Psoas muscle (tissue), 8 donors: Measurements from ENCODE around the gene C14orf180. TPM values are rescaled to one million over a fixed set of nuclear protein-coding genes. Genes with fewer than 3 reads are reported as not detected.

Source experiments
- ATAC-seq, 4 donors: fragments of 200-7000 bp; cut with Tn5 transposase; one replicate each; pipeline ENCODE4 v1.9.1; 2020; ENCODE audit warnings: moderate library complexity in 3 of 4, mild to moderate bottlenecking in 2 of 4
- DNase-seq, 2 donors: peaks; one replicate each; pipeline ENCODE4 v3.0.0-alpha.2; 2020
- H3K27ac ChIP-seq: fragments of 200-600 bp; one replicate; pipeline ENCODE4 v1.8.0; 2022
- H3K27me3 ChIP-seq, 3 donors: fragments of 200-600 bp in 1 of 3; one replicate each; pipeline versions ENCODE4 v1.6.1 to v1.8.0; 2013 to 2022; ENCODE audit warnings: low read length in 2 of 3, mild to moderate bottlenecking in 2 of 3, moderate library complexity in 1 of 3; ENCODE audit not compliant: insufficient read depth in 3 of 3
- H3K36me3 ChIP-seq, 2 donors: fragments of 200-600 bp in 1 of 2; one replicate each; pipeline versions ENCODE4 v1.6.1 to v1.8.0; 2013 to 2022; ENCODE audit warnings: low read depth in 1 of 2, mild to moderate bottlenecking in 1 of 2, moderate library complexity in 1 of 2; ENCODE audit not compliant: insufficient read depth in 1 of 2
- H3K4me1 ChIP-seq: fragments of 200-600 bp; one replicate; pipeline ENCODE4 v1.8.0; 2022
- H3K4me3 ChIP-seq: fragments of 200-600 bp; one replicate; pipeline ENCODE4 v1.8.0; 2022; ENCODE audit warnings: mild to moderate bottlenecking
- H3K9me3 ChIP-seq: fragments of 200-600 bp; one replicate; pipeline ENCODE4 v1.8.0; 2022
- CTCF ChIP-seq: fragments of 200-600 bp; IDR thresholded peaks from one replicate; pipeline ENCODE4 v1.8.0; 2022; ENCODE audit warnings: antibody characterized with exemption
- WGBS, 3 donors: extraction: QIAGEN DNeasy Blood & Tissue Kit; methylation state at CpG; one replicate each; pipeline versions ENCODE4 v1.1.6 to v1.1.7; 2013; 5-methylcytosine and 5-hydroxymethylcytosine counted together
- intact Hi-C, 2 donors: fragments of 100-400 bp; cut with DNase I; formaldehyde crosslinking; loops; one replicate each; pipeline versions ENCODE4 v1.11.0 to v1.14.2; 2022
- polyA plus RNA-seq, 3 donors: library from polyadenylated mRNA; stranded (reverse); fragments of 200-250 nt; gene quantifications; one replicate each; pipeline ENCODE4 v1.2.3, GENCODE V29; 2013
- total RNA-seq, 4 donors: library from RNA; stranded (reverse); fragmentation: NEBNext Ultra II Directional in 2 of 4; extraction: Animal tissue kit (Norgen Biotek cat#: 25700) in 2 of 4; gene quantifications; one replicate each; pipeline versions ENCODE4 v1.2.1 to v1.2.4, GENCODE V29; 2021 to 2023
- donor health status: healthy with polysubstance abuse.
- donor health status: DM: no; HTN: no; CAD: no; lungs with moderate emphysema.
- donor health status: Bipolar disorder and iron deficiency.
- donor health status: healthy.
- donor health status: DM: yes; HTN: yes; CAD: no.
- donor health status: DM: no; HTN: no; CAD: no.
- donor health status: DM: no; HTN: no; CAD: no.
- donor health status: DM: yes; HTN: yes; CAD: no.

The C14orf180 gene
- total and polyA plus RNA-seq, 7 donors = 0.32 to 7.3 (median 0.58) TPM

GRCh38 chr14:104632781-104633180, 53.2 kb downstream of the C14orf180 start:
- Histone ChIP-seq H3K36me3 (no peaks in the 10 kb centered on the region), H3K9me3 (peaks cover 4% of the 10 kb centered on the region), H3K4me1 (no peaks in the 10 kb centered on the region), H3K27ac (no peak overlapping the region), H3K4me3 (no peak overlapping the region), H3K27me3 (peaks cover 0 to 38% (median 9%) of the 10 kb centered on the region in 3 donors)
- no peak for DNase-seq
- ATAC-seq = no peak
- intact Hi-C loops = no loop called here
- no peak for TF ChIP-seq CTCF
- WGBS, 3 donors = 83 to 90% (median 83%) methylated on average over 9 of the region's 9 CpGs

- H3K4me3 ChIP-seq = no peak overlapping the region
- no peak for ATAC-seq
- intact Hi-C loops = no loop called here
- peaks cover 4% of the 10 kb centered on the region for H3K9me3 ChIP-seq
- no peak for TF ChIP-seq CTCF
- no peaks in the 10 kb centered on the region for H3K36me3 ChIP-seq
- H3K27ac ChIP-seq = no peak overlapping the region
- H3K4me1 ChIP-seq = no peaks in the 10 kb centered on the region
- peaks cover 0 to 42% (median 9%) of the 10 kb centered on the region in 3 donors for H3K27me3 ChIP-seq
- 30 to 45% (median 32%) methylated on average over 24 of the region's 24 CpGs for WGBS, 3 donors
- DNase-seq = no peak
These were observed 53.9 kb downstream of the C14orf180 start for GRCh38 chr14:104633276-104634137.

GRCh38 chr14:104634138-104634760, 54.7 kb downstream of the C14orf180 start:
- 76 to 84% (median 80%) methylated on average over 20 of the region's 20 CpGs for whole genome bisulfite sequencing, 3 donors
- no peak for DNase-seq
- H3K9me3 ChIP-seq = peaks cover under 1% of the 10 kb centered on the region
- intact Hi-C loops = no loop called here
- no peak overlapping the region for H3K27ac ChIP-seq
- no peak for ATAC-seq
- no peak overlapping the region for H3K4me3 ChIP-seq
- H3K36me3 ChIP-seq = no peaks in the 10 kb centered on the region
- H3K4me1 ChIP-seq = no peaks in the 10 kb centered on the region
- no peak for TF ChIP-seq CTCF
- peaks cover 0 to 42% (median 10%) of the 10 kb centered on the region in 3 donors for H3K27me3 ChIP-seq

GRCh38 chr14:104634886-104635570, 55.5 kb downstream of the C14orf180 start:
- intact Hi-C loops = loop anchor here in 1 of 2 donors (5.0 kb wide), 1 partner anchor 493 kb away; no protein-coding TSS in a partner anchor
- no peak for DNase-seq
- Histone ChIP-seq H3K27me3 (peaks cover 0 to 49% (median 10%) of the 10 kb centered on the region in 3 donors), H3K9me3 (no peaks in the 10 kb centered on the region), H3K4me3 (no peak overlapping the region), H3K27ac (no peak overlapping the region), H3K36me3 (no peaks in the 10 kb centered on the region), H3K4me1 (no peaks in the 10 kb centered on the region)
- ATAC-seq = no peak
- WGBS, 3 donors = 83 to 87% (median 83%) methylated on average over 22 to 26 of the region's 26 CpGs
- no peak for TF ChIP-seq CTCF
